GM04503 (cell line): ENCODE data around the gene FKBP6.
"Not testable (repeated sequence)": the region's sequence is repeated elsewhere in the genome, so short reads cannot be mapped to it uniquely, and the experiment has no call there.

ENCODE experiments used
- DNase-seq: peaks from one replicate; pipeline ENCODE4 v3.0.0-alpha.2; 2012; ENCODE audit warnings: low read depth

The FKBP6 gene

GRCh38 chr7:73358590-73359275 lies 30.8 kb downstream of the FKBP6 start:
- DNase-seq = no peak

GRCh38 chr7:73359306-73359705 lies 31.3 kb downstream of the FKBP6 start:
- DNase-seq = no peak

GRCh38 chr7:73359746-73360375 lies 31.9 kb downstream of the FKBP6 start:
- no peak for DNase-seq

GRCh38 chr7:73360590-73360989 lies 32.6 kb downstream of the FKBP6 start:
- DNase-seq = not testable (repeated sequence)

GRCh38 chr7:73363225-73364005 lies 35.5 kb downstream of the FKBP6 start:
- no peak for DNase-seq

- DNase-seq = no peak
These were observed 36.2 kb downstream of the FKBP6 start for GRCh38 chr7:73364006-73364728.

GRCh38 chr7:73366127-73366526 lies 38.2 kb downstream of the FKBP6 start:
- no peak for DNase-seq

- DNase-seq = no peak
These were observed 39.0 kb downstream of the FKBP6 start for GRCh38 chr7:73366990-73367389.

- DNase-seq = no peak
These were observed 41.0 kb downstream of the FKBP6 start for GRCh38 chr7:73369009-73369408.

GRCh38 chr7:73369622-73370021 lies 41.7 kb downstream of the FKBP6 start:
- no peak for DNase-seq

GRCh38 chr7:73373741-73374140 lies 45.8 kb downstream of the FKBP6 start:
- no peak for DNase-seq

GRCh38 chr7:73376262-73376661 lies 48.3 kb downstream of the FKBP6 start:
- not testable (repeated sequence) for DNase-seq

GRCh38 chr7:73376671-73377412 lies 48.9 kb downstream of the FKBP6 start:
- no peak for DNase-seq

- not testable (repeated sequence) for DNase-seq
These were observed 49.6 kb downstream of the FKBP6 start for GRCh38 chr7:73377413-73378200.

- no peak for DNase-seq
These were observed 55.1 kb downstream of the FKBP6 start for GRCh38 chr7:73382934-73383503.

GRCh38 chr7:73387221-73387828 lies 59.4 kb downstream of the FKBP6 start:
- no peak for DNase-seq

- no peak for DNase-seq
These were observed 60.0 kb downstream of the FKBP6 start for GRCh38 chr7:73387908-73388414.

GRCh38 chr7:73391396-73391795 lies 63.4 kb downstream of the FKBP6 start:
- DNase-seq = no peak

GRCh38 chr7:73394422-73394821 lies 66.5 kb downstream of the FKBP6 start:
- no peak for DNase-seq
